Lower lobe of right lung (tissue), 2 donors: ENCODE measurements around the gene SPATA20. TPM values are rescaled to one million over a fixed set of nuclear protein-coding genes. Genes with fewer than 3 reads are reported as not detected.

Experiments
- ATAC-seq, 2 donors: fragments of 200-7000 bp; cut with Tn5 transposase; one replicate each; pipeline ENCODE4 v1.9.1; 2020 to 2022; ENCODE audit warnings: mild to moderate bottlenecking in 2 of 2, moderate library complexity in 2 of 2
- DNase-seq: peaks from one replicate; pipeline ENCODE4 v3.0.0-alpha.2; 2020
- H3K27ac ChIP-seq: fragments of 200-600 bp; one replicate; pipeline ENCODE4 v1.8.0; 2022
- H3K27me3 ChIP-seq: fragments of 200-600 bp; one replicate; pipeline ENCODE4 v1.8.0; 2022; ENCODE audit warnings: low read depth
- H3K36me3 ChIP-seq: fragments of 200-600 bp; one replicate; pipeline ENCODE4 v1.8.0; 2022; ENCODE audit warnings: mild to moderate bottlenecking
- H3K4me1 ChIP-seq: fragments of 200-600 bp; one replicate; pipeline ENCODE4 v1.8.0; 2022
- H3K4me3 ChIP-seq: fragments of 200-600 bp; one replicate; pipeline ENCODE4 v1.8.0; 2022; ENCODE audit warnings: mild to moderate bottlenecking
- H3K9me3 ChIP-seq: fragments of 200-600 bp; one replicate; pipeline ENCODE4 v1.8.0; 2022
- CTCF ChIP-seq: fragments of 200-600 bp; IDR thresholded peaks from one replicate; pipeline ENCODE4 v1.8.0; 2022; ENCODE audit warnings: antibody characterized with exemption, mild to moderate bottlenecking
- intact Hi-C: fragments of 100-400 bp; cut with DNase I; formaldehyde crosslinking; loops from one replicate; pipeline ENCODE4 v1.11.0; 2022
- total RNA-seq: library from RNA; stranded (reverse); fragmentation: NEBNext Ultra II Directional; extraction: Animal tissue kit (Norgen Biotek cat#: 25700); gene quantifications from one replicate; pipeline ENCODE4 v1.2.1, GENCODE V29; 2021
- donor health status: DM: no; HTN: yes; CAD: no; lungs with severe emphysema.

Gene SPATA20
- total RNA-seq, 1 donor from 2014 or later: 29.7 TPM

- Histone ChIP-seq H3K9me3 (no peaks in the 10 kb centered on the region), H3K4me3 (no peak overlapping the region), H3K36me3 (no peaks in the 10 kb centered on the region), H3K4me1 (peaks cover 13% of the 10 kb centered on the region), H3K27me3 (no peaks in the 10 kb centered on the region), H3K27ac (no peak overlapping the region)
- intact Hi-C loops: no loop called here
- no peak for TF ChIP-seq CTCF
- no peak for ATAC-seq
- DNase-seq: no peak
Measured at GRCh38 chr17:50586421-50587247, 39.7 kb downstream of the SPATA20 start.

GRCh38 chr17:50587571-50587970, 40.6 kb downstream of the SPATA20 start:
- DNase-seq: no peak
- ATAC-seq: no peak
- Histone ChIP-seq H3K9me3 (no peaks in the 10 kb centered on the region), H3K4me3 (no peak overlapping the region), H3K27me3 (no peaks in the 10 kb centered on the region), H3K4me1 (peaks cover 13% of the 10 kb centered on the region), H3K27ac (no peak overlapping the region), H3K36me3 (no peaks in the 10 kb centered on the region)
- TF ChIP-seq CTCF: no peak
- intact Hi-C loops: no loop called here

- H3K4me1 ChIP-seq: peaks cover 13% of the 10 kb centered on the region
- intact Hi-C loops: no loop called here
- no peaks in the 10 kb centered on the region for H3K27me3 ChIP-seq
- no peak overlapping the region for H3K4me3 ChIP-seq
- DNase-seq (no peak), ATAC-seq (no peak)
- no peaks in the 10 kb centered on the region for H3K9me3 ChIP-seq
- no peak for TF ChIP-seq CTCF
- no peak overlapping the region for H3K27ac ChIP-seq
- no peaks in the 10 kb centered on the region for H3K36me3 ChIP-seq
Measured at GRCh38 chr17:50588391-50589049, 41.5 kb downstream of the SPATA20 start.

GRCh38 chr17:50589095-50589705, 42.2 kb downstream of the SPATA20 start:
- no peak for TF ChIP-seq CTCF
- Histone ChIP-seq H3K4me1 (peaks cover 13% of the 10 kb centered on the region), H3K27ac (no peak overlapping the region), H3K27me3 (no peaks in the 10 kb centered on the region), H3K9me3 (no peaks in the 10 kb centered on the region), H3K4me3 (no peak overlapping the region), H3K36me3 (no peaks in the 10 kb centered on the region)
- intact Hi-C loops: no loop called here
- ATAC-seq (no peak), DNase-seq (no peak)

GRCh38 chr17:50590946-50591737, 44.2 kb downstream of the SPATA20 start:
- no peak for TF ChIP-seq CTCF
- intact Hi-C loops: no loop called here
- no peak for ATAC-seq

More at GRCh38 chr17:50590946-50591737, 44.2 kb downstream of the SPATA20 start:
- Histone ChIP-seq H3K36me3 (no peaks in the 10 kb centered on the region), H3K4me3 (no peak overlapping the region), H3K27me3 (no peaks in the 10 kb centered on the region), H3K4me1 (peaks cover 13% of the 10 kb centered on the region), H3K9me3 (no peaks in the 10 kb centered on the region), H3K27ac (no peak overlapping the region)
- DNase-seq: no peak
